Activated gamma-delta T cell treated with Interleukin-2 at 50 U/mL for 16 hours (primary cell): ENCODE measurements around the gene ITGA4.
"Not testable (repeated sequence)": the region's sequence is repeated elsewhere in the genome, so short reads cannot be mapped to it uniquely, and the experiment has no call there.

Source experiments
- DNase-seq: peaks from one replicate; pipeline ENCODE4 v3.0.0-alpha.2; 2020

Gene ITGA4

DNA sequence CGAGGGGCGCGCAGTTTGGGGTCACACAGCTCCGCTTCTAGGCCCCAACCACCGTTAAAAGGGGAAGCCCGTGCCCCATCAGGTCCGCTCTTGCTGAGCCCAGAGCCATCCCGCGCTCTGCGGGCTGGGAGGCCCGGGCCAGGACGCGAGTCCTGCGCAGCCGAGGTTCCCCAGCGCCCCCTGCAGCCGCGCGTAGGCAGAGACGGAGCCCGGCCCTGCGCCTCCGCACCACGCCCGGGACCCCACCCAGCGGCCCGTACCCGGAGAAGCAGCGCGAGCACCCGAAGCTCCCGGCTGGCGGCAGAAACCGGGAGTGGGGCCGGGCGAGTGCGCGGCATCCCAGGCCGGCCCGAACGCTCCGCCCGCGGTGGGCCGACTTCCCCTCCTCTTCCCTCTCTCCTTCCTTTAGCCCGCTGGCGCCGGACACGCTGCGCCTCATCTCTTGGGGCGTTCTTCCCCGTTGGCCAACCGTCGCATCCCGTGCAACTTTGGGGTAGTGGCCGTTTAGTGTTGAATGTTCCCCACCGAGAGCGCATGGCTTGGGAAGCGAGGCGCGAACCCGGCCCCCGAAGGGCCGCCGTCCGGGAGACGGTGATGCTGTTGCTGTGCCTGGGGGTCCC is at the start of gene ITGA4:
TSS of gene ITGA4 (plus strand) at position 266 of the 620 bp plus-strand sequence. CDS start at position 535, 269 bp downstream.
- DNase-seq: peak; percentile 85

DNA sequence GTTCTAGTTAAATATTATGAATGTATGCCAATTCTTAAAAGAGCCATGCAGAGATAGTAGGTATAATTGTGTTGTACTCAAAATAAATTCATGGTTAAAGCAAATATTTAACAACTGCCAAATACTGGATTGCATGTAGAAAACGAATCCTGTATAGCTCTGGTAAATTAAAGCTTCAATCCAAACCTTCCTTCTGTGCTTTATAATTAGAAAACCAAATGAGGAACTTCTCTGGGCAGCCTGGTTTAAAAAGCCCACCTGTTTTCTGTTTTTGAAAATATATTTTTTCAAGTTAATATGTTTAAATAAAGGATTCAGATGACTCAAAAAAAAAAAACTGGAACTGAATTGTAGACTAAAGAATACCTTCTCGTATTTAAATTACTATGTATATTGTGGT is 48.3 kb upstream of the ITGA4 start:
- DNase-seq: no peak

GRCh38 chr2:181411105-181411849 is 45.9 kb upstream of the ITGA4 start:
- no peak for DNase-seq

GRCh38 chr2:181419129-181419855 is 37.9 kb upstream of the ITGA4 start:
- no peak for DNase-seq

GRCh38 chr2:181420259-181421130 is 36.7 kb upstream of the ITGA4 start:
- DNase-seq: no peak

DNA sequence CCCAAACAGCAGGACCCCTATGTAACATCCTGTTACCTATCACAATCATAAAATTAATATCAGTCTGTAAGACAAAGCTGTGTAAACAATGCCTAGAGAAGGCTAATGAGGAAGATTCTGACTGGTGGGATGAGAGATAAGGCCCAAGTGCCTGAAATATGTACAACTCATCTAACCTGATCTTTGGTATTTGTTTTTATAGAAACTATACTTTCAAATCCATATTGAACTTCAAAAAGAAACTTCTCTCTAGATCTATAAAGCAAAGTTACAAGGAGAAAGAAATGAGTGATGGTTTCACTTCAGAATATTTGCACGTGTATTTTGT is 36.1 kb upstream of the ITGA4 start:
- no peak for DNase-seq

- DNase-seq: no peak
Observed at GRCh38 chr2:181421464-181421863, 35.7 kb upstream of the ITGA4 start.

GRCh38 chr2:181426672-181427071 is 30.5 kb upstream of the ITGA4 start:
- no peak for DNase-seq

- DNase-seq: no peak
Observed at GRCh38 chr2:181430406-181431118, 26.6 kb upstream of the ITGA4 start.

GRCh38 chr2:181431674-181432073 is 25.5 kb upstream of the ITGA4 start:
- DNase-seq: no peak

GRCh38 chr2:181438261-181438660 is 18.9 kb upstream of the ITGA4 start:
- DNase-seq: no peak

DNA sequence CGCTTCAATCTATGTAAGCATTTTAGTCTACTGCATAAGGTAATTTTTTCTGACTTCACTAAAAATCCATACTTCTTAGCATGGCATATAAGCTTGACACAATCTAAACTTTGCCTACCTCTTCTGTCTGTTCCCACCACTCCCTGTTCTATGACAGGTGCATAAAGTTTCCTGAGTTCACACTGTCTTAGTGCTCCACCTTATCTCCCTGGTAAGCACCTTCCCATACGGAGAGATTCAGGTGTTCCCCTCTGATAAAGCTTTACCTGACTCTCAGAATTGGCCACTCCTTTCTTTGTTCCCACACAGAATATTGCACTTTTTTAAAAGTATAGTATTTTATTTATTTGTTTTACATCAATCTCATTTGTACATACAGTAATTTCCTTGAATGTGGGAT is 16.8 kb upstream of the ITGA4 start:
- no peak for DNase-seq

- DNase-seq: no peak
Observed at GRCh38 chr2:181440919-181441318, 16.3 kb upstream of the ITGA4 start.

DNA sequence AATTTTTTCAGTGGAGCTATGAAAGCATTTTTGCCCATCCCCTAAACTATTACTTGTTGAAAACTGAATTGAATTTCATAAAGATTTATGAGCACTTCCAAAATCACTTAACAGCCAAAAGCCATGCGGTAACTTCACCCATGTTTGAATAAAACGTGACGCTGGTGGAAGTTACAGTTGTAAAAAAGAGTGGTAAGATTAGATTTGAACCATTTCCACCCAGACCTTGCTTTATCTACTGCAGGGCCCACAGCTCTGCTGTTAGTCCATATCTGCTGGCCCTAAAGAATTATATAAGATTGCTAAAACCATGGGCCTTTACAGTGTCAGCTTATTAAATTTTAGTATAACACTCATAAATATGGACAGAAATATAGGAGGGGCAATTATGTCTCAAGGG is 15.5 kb upstream of the ITGA4 start:
- no peak for DNase-seq

DNA sequence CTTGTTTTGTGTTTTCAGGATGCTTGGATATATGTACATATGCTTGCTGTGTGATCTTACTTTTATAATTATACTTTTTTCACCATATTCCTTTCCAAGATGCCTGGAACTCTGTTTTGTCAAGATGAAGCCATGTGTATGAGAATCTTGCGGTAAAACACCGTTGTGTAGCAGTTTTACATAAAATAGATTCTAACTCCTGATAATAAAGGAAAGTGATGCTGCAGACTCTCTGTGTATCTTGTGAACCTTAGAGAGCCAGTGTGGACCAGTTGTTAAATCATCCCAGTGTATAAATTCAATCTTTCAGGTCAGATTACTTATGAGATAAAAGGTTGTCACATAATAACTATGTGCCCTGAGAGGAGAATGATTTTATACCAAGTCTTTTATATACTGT is 12.5 kb upstream of the ITGA4 start:
- DNase-seq: no peak

DNA sequence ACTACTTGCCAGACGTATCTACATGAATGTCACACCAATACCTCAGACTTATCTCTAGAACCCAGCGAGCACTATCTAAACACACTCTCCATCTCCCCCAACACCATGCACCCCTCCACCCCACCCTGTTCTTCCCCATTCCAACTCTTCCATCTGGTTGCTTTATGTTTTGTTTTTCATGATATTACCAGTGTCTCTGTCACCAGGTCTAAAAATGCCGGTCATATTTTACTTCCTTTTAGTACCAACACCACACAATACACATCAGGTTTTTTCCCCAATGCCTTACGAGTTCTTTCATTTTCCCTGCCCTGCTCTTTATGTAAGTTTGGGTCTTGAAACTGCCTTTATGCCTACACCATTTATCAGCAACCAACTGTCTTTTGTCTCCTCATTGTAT is 10.2 kb upstream of the ITGA4 start:
- no peak for DNase-seq

- DNase-seq: not testable (repeated sequence)
Observed at GRCh38 chr2:181449278-181449677, 7.9 kb upstream of the ITGA4 start.

DNA sequence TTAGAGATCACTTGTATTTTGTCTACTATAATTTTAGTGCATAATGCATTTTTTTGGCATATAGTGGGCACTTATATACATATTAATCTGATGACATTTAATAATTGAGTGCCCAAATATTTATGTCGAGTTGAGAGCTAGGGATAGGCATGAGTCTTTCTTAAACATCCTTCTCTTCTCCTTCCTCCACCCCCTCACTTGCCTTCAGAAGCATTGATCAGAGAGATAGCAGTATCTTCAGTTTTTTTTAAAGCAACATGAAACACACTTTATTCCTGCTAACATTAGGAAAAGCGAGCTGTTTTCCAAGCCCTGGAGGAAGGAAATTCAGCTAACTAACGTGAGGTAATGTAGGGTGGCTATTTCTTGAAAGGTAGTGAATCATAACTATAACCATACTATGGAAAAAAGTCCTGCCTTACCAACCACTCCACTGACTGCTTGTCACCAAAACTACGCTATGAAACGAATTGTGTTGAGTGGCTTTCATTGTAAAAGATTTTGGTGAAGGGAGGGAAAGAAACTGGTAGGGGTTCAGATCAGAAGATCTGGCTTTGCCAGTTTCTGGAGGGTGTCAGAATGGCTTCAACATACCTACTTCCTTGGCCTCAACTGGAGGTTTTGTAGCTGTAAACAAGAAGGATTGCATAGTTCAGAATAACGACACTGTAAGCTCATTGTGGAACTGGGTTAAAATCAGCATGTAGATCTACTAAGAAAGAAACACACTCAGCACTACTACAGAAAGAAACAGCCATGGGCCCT is 2.3 kb upstream of the ITGA4 start:
- DNase-seq: no peak

- peak; percentile 81 for DNase-seq
Observed at GRCh38 chr2:181456660-181457120, 496 bp upstream of the ITGA4 start.

DNA sequence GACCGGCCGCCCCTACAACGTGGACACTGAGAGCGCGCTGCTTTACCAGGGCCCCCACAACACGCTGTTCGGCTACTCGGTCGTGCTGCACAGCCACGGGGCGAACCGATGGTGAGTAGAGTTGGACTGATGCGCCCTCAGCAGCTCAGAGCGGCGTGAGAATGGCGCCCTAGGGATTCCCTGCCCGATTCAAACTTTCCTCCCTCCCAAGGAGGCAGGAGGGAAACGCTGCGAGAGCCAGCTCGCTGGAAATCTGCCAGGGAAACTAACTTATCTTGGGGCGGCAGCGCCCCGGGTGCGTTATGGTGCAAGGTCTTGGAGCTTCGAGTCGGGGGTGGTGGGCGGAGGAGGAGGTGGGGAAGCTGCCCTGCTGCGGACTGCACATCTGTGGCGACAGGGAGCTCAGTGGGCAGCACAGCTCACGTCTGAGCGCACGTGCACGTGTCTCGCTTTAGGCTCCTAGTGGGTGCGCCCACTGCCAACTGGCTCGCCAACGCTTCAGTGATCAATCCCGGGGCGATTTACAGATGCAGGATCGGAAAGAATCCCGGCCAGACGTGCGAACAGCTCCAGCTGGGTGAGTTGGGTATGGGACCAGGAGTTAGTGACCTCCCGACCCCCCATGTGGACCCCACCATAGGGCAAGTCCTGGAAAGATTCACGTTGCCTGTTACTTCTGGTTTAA is 697 bp downstream of the ITGA4 start:
- peak; percentile 56 for DNase-seq

DNA sequence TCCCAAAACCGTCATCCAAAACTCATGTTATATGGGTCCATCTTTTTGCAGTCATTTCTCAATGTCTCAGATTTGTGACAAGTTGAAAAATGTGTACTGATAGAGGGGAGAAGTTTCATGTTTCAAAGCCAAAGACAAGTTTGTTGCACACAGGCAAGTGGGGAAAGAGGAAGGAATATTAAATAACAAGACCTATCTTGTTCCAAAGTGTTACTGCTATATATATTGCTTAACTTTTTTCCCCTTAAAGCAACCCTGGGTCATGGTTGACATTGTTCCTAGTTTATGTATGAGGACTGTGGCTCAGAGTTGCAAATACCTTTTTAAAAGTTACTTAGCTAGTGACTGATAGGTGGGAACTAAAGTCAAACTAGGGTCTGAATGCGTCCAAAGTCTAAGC is 1.7 kb downstream of the ITGA4 start:
- DNase-seq: no peak
